Neural cell (in vitro differentiated cells): Measurements from ENCODE around the gene GPSM1. TPM values are rescaled to one million over a fixed set of nuclear protein-coding genes. Genes with fewer than 3 reads are reported as not detected.

ENCODE experiments used
- H2AFZ ChIP-seq: fragments of 200-600, 300-800 bp; sonication (generic), shearing (Covaris generic); 2 replicates; pipeline ENCODE4 v1.6.0; 2014; ENCODE audit warnings: low read depth, mild to moderate bottlenecking, antibody characterized with exemption, low read length, moderate library complexity
- H3F3A ChIP-seq: fragments of 200-600 bp; shearing (Covaris generic); 2 replicates; pipeline ENCODE4 v1.6.1; 2016; ENCODE audit warnings: mild to moderate bottlenecking, moderate library complexity, mixed read lengths, antibody characterized with exemption, low read length; ENCODE audit not compliant: insufficient read depth, poor library complexity, severe bottlenecking
- H3K27ac ChIP-seq: fragments of 200-600, 300-800 bp; sonication (generic), shearing (Covaris generic); 2 replicates; pipeline ENCODE4 v1.5.1; 2014; ENCODE audit warnings: mild to moderate bottlenecking, low read length, moderate library complexity
- H3K27me3 ChIP-seq: fragments of 300-800, 200-600 bp; sonication (generic), shearing (Covaris generic); 2 replicates; pipeline ENCODE4 v1.6.0; 2014; ENCODE audit warnings: mild to moderate bottlenecking, low read depth, low read length, moderate library complexity; ENCODE audit not compliant: insufficient read depth
- H3K36me3 ChIP-seq: fragments of 300-800, 200-600 bp; sonication (generic), shearing (Covaris generic); 2 replicates; pipeline ENCODE4 v1.5.1; 2014; ENCODE audit warnings: mild to moderate bottlenecking, antibody characterized with exemption, low read length, moderate library complexity; ENCODE audit not compliant: insufficient read depth
- H3K4me2 ChIP-seq: fragments of 300-800, 200-600 bp; sonication (generic), shearing (Covaris generic); 2 replicates; pipeline ENCODE4 v1.6.0; 2014; ENCODE audit warnings: mild to moderate bottlenecking, low read length
- H3K4me3 ChIP-seq: fragments of 300-800, 200-600 bp; sonication (generic), shearing (Covaris generic); 2 replicates; pipeline ENCODE4 v1.5.1; 2014; ENCODE audit warnings: mild to moderate bottlenecking, low read length, moderate library complexity
- H3K79me2 ChIP-seq: fragments of 200-600 bp; shearing (Covaris generic); replicated peaks from 2 replicates; pipeline ENCODE4 v1.6.0; 2014; ENCODE audit warnings: mild to moderate bottlenecking, low read length, moderate library complexity; ENCODE audit not compliant: insufficient read depth
- H3K9ac ChIP-seq: fragments of 300-800, 200-600 bp; sonication (generic), shearing (Covaris generic); 2 replicates; pipeline ENCODE4 v1.6.1; 2016; ENCODE audit warnings: mild to moderate bottlenecking, low read length, mixed read lengths
- H3K9me2 ChIP-seq: fragments of 200-600 bp; shearing (Covaris generic); 2 replicates; pipeline ENCODE4 v1.6.1; 2016; ENCODE audit warnings: mild to moderate bottlenecking, low read length, mixed read lengths; ENCODE audit not compliant: insufficient read depth
- H3K9me3 ChIP-seq: fragments of 200-600, 300-800 bp; sonication (generic), shearing (Covaris generic); 2 replicates; pipeline ENCODE4 v1.6.1; 2016; ENCODE audit warnings: mild to moderate bottlenecking, mixed run types, low read length, moderate library complexity, mixed read lengths
- H4K20me1 ChIP-seq: fragments of 200-600 bp; shearing (Covaris generic); 2 replicates; pipeline ENCODE4 v1.6.1; 2016; ENCODE audit warnings: mild to moderate bottlenecking, mixed run types; ENCODE audit not compliant: insufficient read depth
- CTCF ChIP-seq: fragments of 450-650 bp; IDR thresholded peaks from 2 replicates; pipeline ENCODE4 v1.5.1; 2014; ENCODE audit warnings: antibody characterized with exemption, mild to moderate bottlenecking, moderate library complexity; ENCODE audit not compliant: poor library complexity, severe bottlenecking
- EP300 ChIP-seq: fragments of 450-650 bp; conservative IDR thresholded peaks from 2 replicates; pipeline ENCODE4 v1.6.1; 2014; ENCODE audit warnings: antibody characterized with exemption, mild to moderate bottlenecking, moderate library complexity; ENCODE audit not compliant: poor library complexity, severe bottlenecking
- EZH2 ChIP-seq: fragments of 200-600, 300-800 bp; shearing (Covaris generic), sonication (generic); IDR thresholded peaks from 2 replicates; pipeline ENCODE4 v1.6.1; 2014; ENCODE audit warnings: antibody characterized with exemption, low read length, borderline replicate concordance, mild to moderate bottlenecking; ENCODE audit not compliant: insufficient read depth, poor library complexity, severe bottlenecking
- MXI1 ChIP-seq: fragments of 450-650 bp; conservative IDR thresholded peaks from 2 replicates; pipeline ENCODE4 v1.6.1; 2014; ENCODE audit warnings: antibody characterized with exemption, mild to moderate bottlenecking; ENCODE audit not compliant: poor library complexity, severe bottlenecking
- POLR2AphosphoS5 ChIP-seq: IDR thresholded peaks from 2 replicates; pipeline ENCODE4 v1.6.1; 2012
- RAD21 ChIP-seq: fragments of 450-650 bp; conservative IDR thresholded peaks from 2 replicates; pipeline ENCODE4 v1.6.1; 2014; ENCODE audit warnings: antibody characterized with exemption, mild to moderate bottlenecking, moderate library complexity
- REST ChIP-seq: IDR thresholded peaks from 2 replicates; pipeline ENCODE4 v1.6.1; 2012; ENCODE audit warnings: borderline replicate concordance
- SMC3 ChIP-seq: fragments of 450-650 bp; conservative IDR thresholded peaks from 2 replicates; pipeline ENCODE4 v1.6.1; 2014; ENCODE audit warnings: antibody characterized with exemption, mild to moderate bottlenecking, moderate library complexity; ENCODE audit not compliant: poor library complexity
- TAF1 ChIP-seq: IDR thresholded peaks from 2 replicates; pipeline ENCODE4 v1.6.1; 2012; ENCODE audit warnings: low read depth
- polyA plus RNA-seq: library from polyadenylated mRNA; depleted of rRNA; stranded (reverse); fragments of >200 nt; gene quantifications from 2 replicates; pipeline ENCODE4 v1.2.3, GENCODE V29; 2014

The GPSM1 gene
- polyA plus RNA-seq, 1 donor from 2014 or later = 117 TPM

GRCh38 chr9:136380381-136380780, 53.0 kb downstream of the GPSM1 start:
- Histone ChIP-seq H3K27ac (no peak overlapping the region), H2AFZ (no peak overlapping the region), H3K36me3 (no peaks in the 10 kb centered on the region), H3K9ac (no peak overlapping the region), H3K9me3 (no peaks in the 10 kb centered on the region), H3K4me2 (no peak overlapping the region), H3F3A (no peaks in the 10 kb centered on the region), H3K9me2 (no peaks in the 10 kb centered on the region), H3K4me3 (no peak overlapping the region), H4K20me1 (no peaks in the 10 kb centered on the region), H3K27me3 (no peaks in the 10 kb centered on the region), H3K79me2 (no peaks in the 10 kb centered on the region)
- no peak for TF ChIP-seq MXI1
- no peak for TF ChIP-seq REST
- TF ChIP-seq EP300 = no peak

- no peak overlapping the region for H3K4me2 ChIP-seq
- H3K9me2 ChIP-seq = no peaks in the 10 kb centered on the region
- no peak overlapping the region for H3K9ac ChIP-seq
- no peaks in the 10 kb centered on the region for H3K27me3 ChIP-seq
- no peaks in the 10 kb centered on the region for H4K20me1 ChIP-seq
- no peak overlapping the region for H3K4me3 ChIP-seq
- TF ChIP-seq SMC3 (no peak), TAF1 (no peak), REST (no peak), RAD21 (no peak), EP300 (no peak), MXI1 (no peak), CTCF (no peak), EZH2 (no peak), POLR2AphosphoS5 (no peak)
- no peaks in the 10 kb centered on the region for H3K9me3 ChIP-seq
- no peaks in the 10 kb centered on the region for H3F3A ChIP-seq
- H3K79me2 ChIP-seq = no peaks in the 10 kb centered on the region
- H3K36me3 ChIP-seq = no peaks in the 10 kb centered on the region
- no peak overlapping the region for H2AFZ ChIP-seq
- H3K27ac ChIP-seq = no peak overlapping the region
Measured at GRCh38 chr9:136381311-136381710, 54.0 kb downstream of the GPSM1 start.
